Measurements from ENCODE around the gene RTN4RL2.
A peak's percentile ranks its signal among the peaks of the same experiment; 100 is the strongest.

The RTN4RL2 gene

GRCh38 chr11:57481915-57482781 is 21.8 kb downstream of the RTN4RL2 start:
- no peak for DNase-seq

- peak; percentile 62 for DNase-seq
Measured at GRCh38 chr11:57482782-57483561, 22.6 kb downstream of the RTN4RL2 start.

GRCh38 chr11:57483562-57483918 is 23.2 kb downstream of the RTN4RL2 start:
- DNase-seq: no peak

- DNase-seq: no peak
Measured at GRCh38 chr11:57484141-57484710, 23.9 kb downstream of the RTN4RL2 start.

- no peak for DNase-seq
Measured at GRCh38 chr11:57485217-57485990, 25.1 kb downstream of the RTN4RL2 start.

GRCh38 chr11:57487021-57487778 is 26.9 kb downstream of the RTN4RL2 start:
- DNase-seq: no peak

- DNase-seq: no peak
Measured at GRCh38 chr11:57487920-57488659, 27.8 kb downstream of the RTN4RL2 start.

GRCh38 chr11:57490456-57491248 is 30.3 kb downstream of the RTN4RL2 start:
- DNase-seq: no peak

GRCh38 chr11:57491371-57492061 is 31.2 kb downstream of the RTN4RL2 start:
- peak; percentile 71 for DNase-seq

- DNase-seq: peak; percentile 71
Measured at GRCh38 chr11:57493507-57494503, 33.5 kb downstream of the RTN4RL2 start.

GRCh38 chr11:57496109-57496820 is 35.9 kb downstream of the RTN4RL2 start:
- DNase-seq: no peak

GRCh38 chr11:57497303-57498247 is 37.2 kb downstream of the RTN4RL2 start:
- no peak for DNase-seq

- no peak for DNase-seq
Measured at GRCh38 chr11:57498540-57498939, 38.2 kb downstream of the RTN4RL2 start.

- peak; percentile 53 for DNase-seq
Measured at GRCh38 chr11:57499413-57499982, 39.2 kb downstream of the RTN4RL2 start.

GRCh38 chr11:57499983-57500461 is 39.7 kb downstream of the RTN4RL2 start:
- DNase-seq: no peak

- no peak for DNase-seq
Measured at GRCh38 chr11:57500515-57500914, 40.2 kb downstream of the RTN4RL2 start.
